ENCODE data around the gene APOA4.

DNA sequence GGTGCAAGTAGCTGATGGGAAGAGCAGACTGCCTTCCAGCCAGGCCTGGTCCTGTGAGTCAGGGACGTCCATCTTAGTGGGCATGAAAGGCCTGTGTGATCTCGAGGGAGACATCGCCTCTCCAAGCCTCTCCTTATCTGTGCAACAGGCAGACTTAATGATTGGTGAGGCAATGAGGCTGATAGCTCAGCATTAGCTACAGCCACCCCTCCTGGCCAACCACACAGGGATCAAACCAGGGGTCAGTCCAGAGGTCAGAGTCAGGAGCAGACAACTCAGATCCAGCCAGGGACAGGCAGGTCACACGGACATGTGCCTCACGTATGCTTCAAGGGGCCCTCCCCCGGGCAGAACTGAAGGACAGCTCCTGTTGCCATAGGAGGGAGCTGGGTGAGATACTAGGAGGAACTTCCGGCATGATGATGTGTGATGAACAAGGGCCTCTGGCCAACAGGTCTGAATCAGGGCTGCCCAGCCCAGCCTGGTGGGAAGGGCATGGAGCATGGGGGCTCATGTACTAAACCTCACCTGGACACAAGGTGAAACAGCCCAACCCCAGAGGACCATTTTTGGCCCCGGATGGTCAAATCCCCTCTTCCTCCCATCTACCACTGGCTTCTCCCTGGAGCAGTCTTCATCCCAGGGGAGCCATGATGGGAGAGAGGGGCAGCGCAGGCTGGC lies 3.8 kb upstream of the APOA4 start:
- TF ChIP-seq, protein P1, sequence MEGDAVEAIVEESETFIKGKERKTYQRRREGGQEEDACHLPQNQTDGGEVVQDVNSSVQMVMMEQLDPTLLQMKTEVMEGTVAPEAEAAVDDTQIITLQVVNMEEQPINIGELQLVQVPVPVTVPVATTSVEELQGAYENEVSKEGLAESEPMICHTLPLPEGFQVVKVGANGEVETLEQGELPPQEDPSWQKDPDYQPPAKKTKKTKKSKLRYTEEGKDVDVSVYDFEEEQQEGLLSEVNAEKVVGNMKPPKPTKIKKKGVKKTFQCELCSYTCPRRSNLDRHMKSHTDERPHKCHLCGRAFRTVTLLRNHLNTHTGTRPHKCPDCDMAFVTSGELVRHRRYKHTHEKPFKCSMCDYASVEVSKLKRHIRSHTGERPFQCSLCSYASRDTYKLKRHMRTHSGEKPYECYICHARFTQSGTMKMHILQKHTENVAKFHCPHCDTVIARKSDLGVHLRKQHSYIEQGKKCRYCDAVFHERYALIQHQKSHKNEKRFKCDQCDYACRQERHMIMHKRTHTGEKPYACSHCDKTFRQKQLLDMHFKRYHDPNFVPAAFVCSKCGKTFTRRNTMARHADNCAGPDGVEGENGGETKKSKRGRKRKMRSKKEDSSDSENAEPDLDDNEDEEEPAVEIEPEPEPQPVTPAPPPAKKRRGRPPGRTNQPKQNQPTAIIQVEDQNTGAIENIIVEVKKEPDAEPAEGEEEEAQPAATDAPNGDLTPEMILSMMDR (conservative IDR thresholded peaks at IDR 0.05; ENCODE audit: low read depth in 2 of 2): no peak
- TF ChIP-seq, protein P2, sequence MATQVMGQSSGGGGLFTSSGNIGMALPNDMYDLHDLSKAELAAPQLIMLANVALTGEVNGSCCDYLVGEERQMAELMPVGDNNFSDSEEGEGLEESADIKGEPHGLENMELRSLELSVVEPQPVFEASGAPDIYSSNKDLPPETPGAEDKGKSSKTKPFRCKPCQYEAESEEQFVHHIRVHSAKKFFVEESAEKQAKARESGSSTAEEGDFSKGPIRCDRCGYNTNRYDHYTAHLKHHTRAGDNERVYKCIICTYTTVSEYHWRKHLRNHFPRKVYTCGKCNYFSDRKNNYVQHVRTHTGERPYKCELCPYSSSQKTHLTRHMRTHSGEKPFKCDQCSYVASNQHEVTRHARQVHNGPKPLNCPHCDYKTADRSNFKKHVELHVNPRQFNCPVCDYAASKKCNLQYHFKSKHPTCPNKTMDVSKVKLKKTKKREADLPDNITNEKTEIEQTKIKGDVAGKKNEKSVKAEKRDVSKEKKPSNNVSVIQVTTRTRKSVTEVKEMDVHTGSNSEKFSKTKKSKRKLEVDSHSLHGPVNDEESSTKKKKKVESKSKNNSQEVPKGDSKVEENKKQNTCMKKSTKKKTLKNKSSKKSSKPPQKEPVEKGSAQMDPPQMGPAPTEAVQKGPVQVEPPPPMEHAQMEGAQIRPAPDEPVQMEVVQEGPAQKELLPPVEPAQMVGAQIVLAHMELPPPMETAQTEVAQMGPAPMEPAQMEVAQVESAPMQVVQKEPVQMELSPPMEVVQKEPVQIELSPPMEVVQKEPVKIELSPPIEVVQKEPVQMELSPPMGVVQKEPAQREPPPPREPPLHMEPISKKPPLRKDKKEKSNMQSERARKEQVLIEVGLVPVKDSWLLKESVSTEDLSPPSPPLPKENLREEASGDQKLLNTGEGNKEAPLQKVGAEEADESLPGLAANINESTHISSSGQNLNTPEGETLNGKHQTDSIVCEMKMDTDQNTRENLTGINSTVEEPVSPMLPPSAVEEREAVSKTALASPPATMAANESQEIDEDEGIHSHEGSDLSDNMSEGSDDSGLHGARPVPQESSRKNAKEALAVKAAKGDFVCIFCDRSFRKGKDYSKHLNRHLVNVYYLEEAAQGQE (IDR thresholded peaks at IDR 0.05; ENCODE audit: unreplicated experiment): no peak
- TF ChIP-seq EZH2phosphoT487 (IDR thresholded peaks at IDR 0.05; ENCODE audit: unreplicated experiment) (no peak), POLR2AphosphoS5 (IDR thresholded peaks at IDR 0.05; ENCODE audit: low read depth) (no peak), NANOG (IDR thresholded peaks at IDR 0.05; ENCODE audit: borderline replicate concordance) (no peak), CREB1 (CRISPR knock-in tag; IDR thresholded peaks at IDR 0.05; ENCODE audit: low read depth) (no peak), JUNB (IDR thresholded peaks at IDR 0.05; ENCODE audit: unreplicated experiment) (no peak)
- TF ChIP-seq, protein P3, sequence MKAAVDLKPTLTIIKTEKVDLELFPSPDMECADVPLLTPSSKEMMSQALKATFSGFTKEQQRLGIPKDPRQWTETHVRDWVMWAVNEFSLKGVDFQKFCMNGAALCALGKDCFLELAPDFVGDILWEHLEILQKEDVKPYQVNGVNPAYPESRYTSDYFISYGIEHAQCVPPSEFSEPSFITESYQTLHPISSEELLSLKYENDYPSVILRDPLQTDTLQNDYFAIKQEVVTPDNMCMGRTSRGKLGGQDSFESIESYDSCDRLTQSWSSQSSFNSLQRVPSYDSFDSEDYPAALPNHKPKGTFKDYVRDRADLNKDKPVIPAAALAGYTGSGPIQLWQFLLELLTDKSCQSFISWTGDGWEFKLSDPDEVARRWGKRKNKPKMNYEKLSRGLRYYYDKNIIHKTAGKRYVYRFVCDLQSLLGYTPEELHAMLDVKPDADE (IDR thresholded peaks at IDR 0.05): no peak
